Muscle of leg (tissue), 11 donors: Measurements from ENCODE around the gene AP3M1. TPM values are rescaled to one million over a fixed set of nuclear protein-coding genes. Genes with fewer than 3 reads are reported as not detected.

Experiments used
- DNase-seq: peaks from one replicate; pipeline ENCODE4 v3.0.0; 2013
- H3K27ac ChIP-seq: one replicate; pipeline ENCODE4 v1.5.1; 2013; ENCODE audit warnings: mild to moderate bottlenecking, low read length, control low read depth
- H3K27me3 ChIP-seq: one replicate; pipeline ENCODE4 v1.6.1; 2013; ENCODE audit warnings: low read length; ENCODE audit not compliant: control insufficient read depth, insufficient read depth
- H3K36me3 ChIP-seq: one replicate; pipeline ENCODE4 v1.6.1; 2013; ENCODE audit warnings: low read length; ENCODE audit not compliant: control insufficient read depth, insufficient read depth
- H3K4me1 ChIP-seq: one replicate; pipeline ENCODE4 v1.6.1; 2013; ENCODE audit warnings: low read length; ENCODE audit not compliant: control insufficient read depth, insufficient read depth
- H3K4me3 ChIP-seq: one replicate; pipeline ENCODE4 v1.5.1; 2013; ENCODE audit warnings: low read length, control low read depth
- H3K9me3 ChIP-seq: replicated peaks from 2 replicates; pipeline ENCODE4 v1.6.1; 2013; ENCODE audit warnings: low read depth, low read length; ENCODE audit not compliant: control insufficient read depth
- WGBS: methylation state at CpG from one replicate; pipeline ENCODE4 v1.1.5; 2013; ENCODE audit warnings: missing lambda C conversion rate; ENCODE audit not compliant: insufficient coverage; 5-methylcytosine and 5-hydroxymethylcytosine counted together
- polyA plus RNA-seq, 8 donors: library from polyadenylated mRNA; unstranded; fragments of 120-200 nt; gene quantifications; one replicate each; pipeline versions ENCODE4 v1.2.1 to v1.2.3, GENCODE V29; 2013; ENCODE audit warnings: inconsistent platforms in 1 of 8, low replicate concordance in 1 of 8; ENCODE audit not compliant: insufficient read length in 8 of 8, insufficient read depth in 1 of 8
- total RNA-seq: library from RNA; stranded (reverse); fragments of 120-200 nt; gene quantifications from one replicate; pipeline ENCODE4 v1.2.4, GENCODE V29; 2013

The AP3M1 gene
- total and polyA plus RNA-seq, 9 donors = 25.8 to 44.8 (median 36.8) TPM

- H3K36me3 ChIP-seq = peaks cover 78% of the 10 kb centered on the region
- H3K9me3 ChIP-seq = no peaks in the 10 kb centered on the region
- 86% methylated on average over 5 of the region's 11 CpGs for WGBS
- no peaks in the 10 kb centered on the region for H3K4me1 ChIP-seq
- H3K27ac ChIP-seq = no peak overlapping the region
- no peaks in the 10 kb centered on the region for H3K27me3 ChIP-seq
- H3K4me3 ChIP-seq = no peak overlapping the region
- peak; percentile 26 for DNase-seq
These were observed 46.9 kb downstream of the AP3M1 start for GRCh38 chr10:74103560-74104258.

DNA sequence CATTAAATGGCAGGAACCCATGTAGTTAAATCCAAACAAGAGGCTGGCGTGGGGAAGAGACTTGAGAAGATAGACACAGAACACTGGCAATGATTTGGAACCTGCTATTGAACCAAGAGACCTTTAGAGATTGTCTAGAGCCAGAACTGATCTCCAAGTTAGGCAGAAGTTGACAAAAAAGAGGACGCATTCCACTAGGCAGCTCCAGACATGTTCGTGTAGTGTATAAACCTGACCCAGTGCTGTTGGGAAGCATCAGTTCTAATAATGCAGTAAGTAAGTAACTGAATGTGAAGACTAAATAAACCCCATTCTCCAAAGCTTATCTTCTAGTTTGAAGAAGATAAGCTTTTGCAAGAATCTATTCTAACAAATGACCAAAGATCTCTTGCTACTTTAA, 50.8 kb downstream of the AP3M1 start:
- DNase-seq = no peak
- 100% methylated on average over 1 of the region's 3 CpGs for WGBS
- H3K4me3 ChIP-seq = no peak overlapping the region
- no peak overlapping the region for H3K27ac ChIP-seq
- no peaks in the 10 kb centered on the region for H3K27me3 ChIP-seq
- H3K36me3 ChIP-seq = peaks cover 72% of the 10 kb centered on the region
- H3K4me1 ChIP-seq = no peaks in the 10 kb centered on the region
- H3K9me3 ChIP-seq = no peaks in the 10 kb centered on the region

GRCh38 chr10:74099420-74099819, 51.2 kb downstream of the AP3M1 start:
- Histone ChIP-seq H3K36me3 (peaks cover 70% of the 10 kb centered on the region), H3K4me1 (no peaks in the 10 kb centered on the region), H3K4me3 (no peak overlapping the region), H3K27me3 (no peaks in the 10 kb centered on the region), H3K27ac (no peak overlapping the region), H3K9me3 (no peaks in the 10 kb centered on the region)
- WGBS = 83% methylated on average over 2 of the region's 3 CpGs
- no peak for DNase-seq

DNA sequence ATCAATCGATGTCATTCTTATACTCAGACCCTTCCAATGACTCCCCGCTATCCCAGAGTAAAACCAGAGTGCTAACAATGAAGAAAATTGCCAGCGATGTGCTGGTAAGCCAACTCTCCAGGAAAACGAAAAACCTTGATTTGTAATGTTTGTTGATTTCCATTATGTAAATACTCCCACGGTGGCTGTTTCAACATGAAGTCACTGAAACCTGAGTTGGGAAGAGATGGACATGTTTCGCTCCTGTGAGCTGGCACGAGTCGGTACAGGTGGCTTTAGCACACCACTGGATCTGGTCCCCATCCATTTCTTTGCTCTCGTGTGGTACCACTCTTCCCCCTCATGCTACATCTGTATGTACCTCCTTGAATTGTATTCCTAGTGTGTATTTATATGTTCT, 52.9 kb downstream of the AP3M1 start:
- Histone ChIP-seq H3K4me3 (no peak overlapping the region), H3K27ac (no peak overlapping the region), H3K36me3 (peaks cover 70% of the 10 kb centered on the region), H3K4me1 (no peaks in the 10 kb centered on the region), H3K27me3 (no peaks in the 10 kb centered on the region), H3K9me3 (no peaks in the 10 kb centered on the region)
- WGBS = no CpG with 5 or more reads among the region's 9 CpGs
- no peak for DNase-seq

DNA sequence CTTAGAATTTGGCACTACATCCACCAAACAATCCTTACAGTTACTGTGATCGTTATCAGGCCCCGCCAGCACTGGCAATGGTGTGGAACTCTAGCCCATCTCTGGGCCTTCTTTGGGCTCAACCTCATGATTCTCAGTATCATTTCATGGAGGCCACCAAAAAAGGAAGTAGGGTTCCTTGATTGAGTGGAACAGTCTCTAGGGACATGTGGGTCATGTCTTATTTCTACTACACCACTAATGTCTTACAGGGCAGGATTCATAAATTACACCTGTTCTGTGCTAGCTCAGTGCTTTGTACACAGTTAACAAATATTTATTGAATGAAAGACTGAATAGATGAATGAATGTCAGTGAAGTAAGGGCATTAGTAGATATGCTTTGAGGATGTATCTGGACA, 53.9 kb downstream of the AP3M1 start:
- WGBS = 100% methylated on average over 2 of the region's 2 CpGs

DNA sequence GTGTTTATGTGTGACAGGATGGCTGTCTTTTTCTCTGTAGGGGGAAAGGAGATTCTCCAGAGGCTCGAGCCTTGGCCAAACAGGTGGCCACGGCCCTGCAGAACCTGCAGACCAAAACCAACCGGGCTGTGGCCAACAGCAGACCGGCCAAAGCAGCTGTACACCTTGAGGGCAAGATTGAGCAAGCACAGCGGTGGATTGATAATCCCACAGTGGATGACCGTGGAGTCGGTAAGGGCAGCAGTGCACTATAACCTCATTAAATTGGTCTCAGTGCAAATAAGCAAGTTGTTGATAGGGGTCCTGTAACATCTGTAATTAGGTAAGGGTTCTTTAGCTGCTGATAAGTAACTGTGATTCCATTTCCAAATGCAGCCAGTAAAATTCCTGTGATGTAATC, 56.4 kb downstream of the AP3M1 start:
- DNase-seq = no peak
- WGBS = 89% methylated on average over 7 of the region's 7 CpGs

More for the DNA sequence above, 53.9 kb downstream of the AP3M1 start:
- Histone ChIP-seq H3K27ac (no peak overlapping the region), H3K4me1 (no peaks in the 10 kb centered on the region), H3K36me3 (peaks cover 74% of the 10 kb centered on the region), H3K4me3 (no peak overlapping the region), H3K27me3 (no peaks in the 10 kb centered on the region), H3K9me3 (no peaks in the 10 kb centered on the region)
- no peak for DNase-seq

GRCh38 chr10:74093530-74094164, 57.0 kb downstream of the AP3M1 start:
- no peaks in the 10 kb centered on the region for H3K4me1 ChIP-seq
- no CpG with 5 or more reads among the region's 4 CpGs for WGBS
- H3K36me3 ChIP-seq = peaks cover 57% of the 10 kb centered on the region
- DNase-seq = no peak
- H3K27ac ChIP-seq = no peak overlapping the region
- H3K9me3 ChIP-seq = no peaks in the 10 kb centered on the region
- H3K4me3 ChIP-seq = no peak overlapping the region
- H3K27me3 ChIP-seq = no peaks in the 10 kb centered on the region

More for the DNA sequence above, 56.4 kb downstream of the AP3M1 start:
- H3K9me3 ChIP-seq = no peaks in the 10 kb centered on the region
- no peak overlapping the region for H3K4me3 ChIP-seq
- no peaks in the 10 kb centered on the region for H3K4me1 ChIP-seq
- H3K27me3 ChIP-seq = no peaks in the 10 kb centered on the region
- H3K36me3 ChIP-seq = peaks cover 63% of the 10 kb centered on the region
- H3K27ac ChIP-seq = no peak overlapping the region

DNA sequence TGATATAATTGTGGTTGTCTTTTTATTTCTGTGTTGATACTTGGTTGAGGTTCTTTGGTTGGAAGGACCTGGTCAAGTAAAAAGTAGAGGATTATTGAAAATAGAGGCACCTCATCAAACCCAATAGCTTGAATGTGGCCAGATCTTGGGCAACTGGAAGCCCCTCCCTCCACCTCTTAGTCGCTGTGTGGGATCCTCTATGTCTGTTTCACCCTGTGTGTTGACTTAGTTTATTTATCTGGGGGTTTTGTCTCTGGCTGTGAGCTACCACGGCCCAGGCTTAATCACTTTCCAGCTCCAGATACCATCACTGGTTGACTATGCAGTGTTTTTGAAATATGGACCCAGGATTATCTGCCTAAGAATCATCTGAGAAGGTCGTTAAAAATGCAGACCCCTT, 58.3 kb downstream of the AP3M1 start:
- peaks cover 49% of the 10 kb centered on the region for H3K36me3 ChIP-seq
- no CpG with 5 or more reads among the region's 3 CpGs for WGBS
- H3K27ac ChIP-seq = no peak overlapping the region
- no peaks in the 10 kb centered on the region for H3K4me1 ChIP-seq
- DNase-seq = no peak
- no peaks in the 10 kb centered on the region for H3K9me3 ChIP-seq
- H3K27me3 ChIP-seq = no peaks in the 10 kb centered on the region
- H3K4me3 ChIP-seq = no peak overlapping the region

DNA sequence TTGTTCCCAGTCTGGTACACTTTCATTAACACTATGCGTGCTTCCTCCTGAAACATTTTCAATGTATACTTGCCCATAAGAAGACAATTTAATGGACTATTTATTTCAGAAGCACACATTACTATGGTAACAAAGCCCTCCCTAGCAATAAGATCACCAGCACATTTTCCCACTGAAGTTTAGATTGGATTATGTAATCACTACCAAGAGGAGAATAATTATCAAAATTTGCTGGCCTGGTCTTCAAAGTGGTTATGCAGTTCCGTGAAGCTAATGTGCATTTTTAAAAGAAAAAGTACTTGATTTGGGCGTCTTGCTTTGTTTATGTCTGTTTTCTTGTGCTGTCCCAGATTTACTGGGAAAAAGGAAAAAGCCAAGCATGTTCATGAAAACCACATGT, 61.9 kb downstream of the AP3M1 start:
- Histone ChIP-seq H3K4me1 (no peaks in the 10 kb centered on the region), H3K27me3 (no peaks in the 10 kb centered on the region), H3K27ac (no peak overlapping the region), H3K9me3 (no peaks in the 10 kb centered on the region), H3K36me3 (peaks cover 30% of the 10 kb centered on the region), H3K4me3 (no peak overlapping the region)
- WGBS = 78% methylated on average over 1 of the region's 3 CpGs
- DNase-seq = peak; percentile 18

DNA sequence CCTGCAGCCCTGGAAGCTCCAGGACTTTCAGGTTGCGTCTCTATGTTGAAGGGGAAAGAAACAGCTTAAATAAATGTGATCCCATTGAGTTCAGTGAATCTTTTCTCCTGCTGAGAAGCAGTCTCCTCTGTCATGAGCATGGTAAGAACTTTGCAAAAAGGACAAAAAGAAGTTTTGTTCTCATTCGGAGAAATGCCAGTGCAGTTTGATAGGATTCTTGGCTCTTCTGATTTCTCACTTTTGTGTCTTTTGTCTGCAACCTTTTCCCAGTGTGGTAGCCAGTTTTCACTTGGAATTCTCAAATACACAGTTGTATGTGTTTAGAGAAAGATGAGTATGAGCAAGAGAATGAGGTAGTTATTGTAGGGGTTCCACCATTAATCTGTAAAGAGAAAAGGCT, 64.3 kb downstream of the AP3M1 start:
- Histone ChIP-seq H3K4me1 (no peaks in the 10 kb centered on the region), H3K27ac (no peak overlapping the region), H3K4me3 (no peak overlapping the region), H3K9me3 (no peaks in the 10 kb centered on the region), H3K27me3 (no peaks in the 10 kb centered on the region), H3K36me3 (peaks cover 20% of the 10 kb centered on the region)
- no peak for DNase-seq
- 67% methylated on average over 1 of the region's 2 CpGs for WGBS
